Measurements from ENCODE around the gene RPL34.
A peak's percentile ranks its signal among the peaks of the same experiment; 100 is the strongest.

Gene RPL34

DNA sequence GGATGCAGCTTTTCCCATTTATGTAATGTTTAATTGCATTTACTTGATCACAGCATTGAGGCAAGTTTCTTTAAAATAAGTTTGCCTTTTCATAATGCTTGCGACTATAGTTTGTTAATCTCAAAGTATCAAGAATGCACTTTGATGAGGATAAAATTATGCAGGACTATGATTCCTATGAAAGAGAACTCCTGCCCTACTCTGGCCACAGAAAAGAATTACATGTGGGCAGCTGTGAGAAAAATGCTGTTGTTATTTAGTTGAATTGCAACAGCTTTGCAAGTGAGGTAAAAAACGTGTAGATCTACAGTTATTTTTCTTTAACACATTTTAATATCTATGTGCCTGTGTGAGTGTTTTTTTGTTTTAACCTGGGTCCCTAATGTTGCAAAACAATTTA lies 17.5 kb downstream of the RPL34 start:
- Histone ChIP-seq H3K9ac (ENCODE audit: low read depth, low read length) (no peak overlapping the region), H3K4me2 (ENCODE audit: insufficient read depth, low read length) (no peak overlapping the region), H3K36me3 (ENCODE audit: insufficient read depth, low read length) (peaks cover 30% of the 10 kb centered on the region), H3K79me2 (ENCODE audit: insufficient read depth, low read length) (no peaks in the 10 kb centered on the region), H2AFZ (ENCODE audit: low read depth, low read length) (no peak overlapping the region), H3K27ac (ENCODE audit: low read length) (no peak overlapping the region), H3K4me1 (ENCODE audit: insufficient read depth, low read length) (no peaks in the 10 kb centered on the region), H4K20me1 (ENCODE audit: insufficient read depth, low read length) (no peaks in the 10 kb centered on the region), H3K4me3 (ENCODE audit: low read depth in 1 of 2, low read length in 2 of 2) (no peak overlapping the region), H3K27me3 (ENCODE audit: insufficient read depth, low read length, poor library complexity) (no peaks in the 10 kb centered on the region), H3K9me3 (ENCODE audit: insufficient read depth, low read length, severe bottlenecking) (no peaks in the 10 kb centered on the region)
- TF ChIP-seq EZH2 (IDR thresholded peaks at IDR 0.05; ENCODE audit: borderline replicate concordance, low read depth, low read length, severe bottlenecking) (no peak), CTCF (IDR thresholded peaks at IDR 0.05; ENCODE audit: borderline replicate concordance, extremely low read depth, low read length, poor library complexity, severe bottlenecking) (peak; percentile 62)
- ATAC-seq (ENCODE audit: insufficient read depth, low read depth) (peak; percentile 53; the same call in 1 of the 3 replicates), DNase-seq (no peak)

DNA sequence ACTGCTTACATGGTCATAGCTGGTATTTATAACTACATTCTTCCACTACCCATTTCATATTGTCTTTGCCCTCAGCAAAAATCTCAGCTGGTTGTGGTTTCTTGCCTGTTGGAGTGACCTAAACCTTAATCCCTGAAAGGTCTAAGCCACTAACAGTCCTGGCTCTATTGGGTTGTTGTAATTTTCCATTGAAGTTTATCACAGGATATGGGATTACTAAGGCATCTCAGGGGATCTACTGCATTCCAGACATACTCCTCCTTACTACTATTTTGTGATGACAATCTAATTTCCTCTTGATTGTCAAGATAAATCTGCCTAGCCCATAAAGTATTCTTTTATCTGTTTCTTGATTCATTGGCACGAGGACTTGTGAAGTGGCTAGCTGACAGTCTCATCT lies 23.9 kb downstream of the RPL34 start:
- no peaks in the 10 kb centered on the region for H3K79me2 ChIP-seq (ENCODE audit: insufficient read depth, low read length)
- DNase-seq (no peak), ATAC-seq (ENCODE audit: insufficient read depth, low read depth) (no peak)
- H3K9ac ChIP-seq (ENCODE audit: low read depth, low read length) = no peak overlapping the region
- no peak overlapping the region for H3K27ac ChIP-seq (ENCODE audit: low read length)
- peaks cover 15% of the 10 kb centered on the region for H3K4me1 ChIP-seq (ENCODE audit: insufficient read depth, low read length)
- H3K9me3 ChIP-seq (ENCODE audit: insufficient read depth, low read length, severe bottlenecking) = no peaks in the 10 kb centered on the region
- no peaks in the 10 kb centered on the region for H3K36me3 ChIP-seq (ENCODE audit: insufficient read depth, low read length)
- no peak overlapping the region for H3K4me3 ChIP-seq (ENCODE audit: low read depth in 1 of 2, low read length in 2 of 2)
- TF ChIP-seq EZH2 (IDR thresholded peaks at IDR 0.05; ENCODE audit: borderline replicate concordance, low read depth, low read length, severe bottlenecking) (no peak), CTCF (IDR thresholded peaks at IDR 0.05; ENCODE audit: borderline replicate concordance, extremely low read depth, low read length, poor library complexity, severe bottlenecking) (no peak)
- H3K4me2 ChIP-seq (ENCODE audit: insufficient read depth, low read length) = no peak overlapping the region
- H4K20me1 ChIP-seq (ENCODE audit: insufficient read depth, low read length) = no peaks in the 10 kb centered on the region
- H3K27me3 ChIP-seq (ENCODE audit: insufficient read depth, low read length, poor library complexity) = no peaks in the 10 kb centered on the region
- H2AFZ ChIP-seq (ENCODE audit: low read depth, low read length) = no peak overlapping the region

DNA sequence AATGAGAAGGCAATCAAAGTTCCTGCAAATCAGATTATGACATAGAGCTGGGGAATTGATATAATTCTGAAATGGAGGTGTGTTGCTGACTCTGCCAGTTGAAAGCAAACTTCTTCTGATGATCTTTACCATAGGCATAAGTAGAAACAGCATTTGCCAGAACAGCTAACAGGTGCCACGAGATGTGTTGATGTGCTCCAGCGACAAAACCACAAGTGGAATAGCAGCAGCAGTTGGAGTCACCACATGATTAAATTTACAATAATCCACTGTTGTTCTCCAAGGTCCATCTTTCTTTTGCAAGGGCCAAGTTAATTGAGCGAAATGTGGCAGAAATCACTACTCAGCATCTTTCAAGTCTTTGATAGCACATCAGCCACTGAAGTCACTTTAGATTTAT lies 26.3 kb downstream of the RPL34 start:
- peak; percentile 27; the same call in 1 of the 3 replicates for ATAC-seq (ENCODE audit: insufficient read depth, low read depth)
- Histone ChIP-seq H3K4me2 (ENCODE audit: insufficient read depth, low read length) (no peak overlapping the region), H3K36me3 (ENCODE audit: insufficient read depth, low read length) (no peaks in the 10 kb centered on the region), H3K9me3 (ENCODE audit: insufficient read depth, low read length, severe bottlenecking) (no peaks in the 10 kb centered on the region), H3K27ac (ENCODE audit: low read length) (no peak overlapping the region), H3K4me1 (ENCODE audit: insufficient read depth, low read length) (peaks cover 28% of the 10 kb centered on the region), H3K79me2 (ENCODE audit: insufficient read depth, low read length) (peaks cover 13% of the 10 kb centered on the region), H4K20me1 (ENCODE audit: insufficient read depth, low read length) (no peaks in the 10 kb centered on the region), H2AFZ (ENCODE audit: low read depth, low read length) (no peak overlapping the region), H3K4me3 (ENCODE audit: low read depth in 1 of 2, low read length in 2 of 2) (no peak overlapping the region), H3K27me3 (ENCODE audit: insufficient read depth, low read length, poor library complexity) (no peaks in the 10 kb centered on the region), H3K9ac (ENCODE audit: low read depth, low read length) (no peak overlapping the region)
- TF ChIP-seq EZH2 (IDR thresholded peaks at IDR 0.05; ENCODE audit: borderline replicate concordance, low read depth, low read length, severe bottlenecking) = no peak
- no peak for TF ChIP-seq CTCF (IDR thresholded peaks at IDR 0.05; ENCODE audit: borderline replicate concordance, extremely low read depth, low read length, poor library complexity, severe bottlenecking)
- peak; percentile 36 for DNase-seq

GRCh38 chr4:108649863-108650211 lies 29.5 kb downstream of the RPL34 start:
- DNase-seq (no peak), ATAC-seq (ENCODE audit: insufficient read depth, low read depth) (no peak)
- Histone ChIP-seq H3K9me3 (ENCODE audit: insufficient read depth, low read length, severe bottlenecking) (no peaks in the 10 kb centered on the region), H4K20me1 (ENCODE audit: insufficient read depth, low read length) (peaks cover 3% of the 10 kb centered on the region; the same call in 1 of the 2 replicates), H3K4me3 (ENCODE audit: low read depth in 1 of 2, low read length in 2 of 2) (peak overlapping the region; percentile 63 to 71; a peak in 3 of 4 replicates), H3K27ac (ENCODE audit: low read length) (peak overlapping the region; percentile 74), H3K27me3 (ENCODE audit: insufficient read depth, low read length, poor library complexity) (no peaks in the 10 kb centered on the region), H3K4me1 (ENCODE audit: insufficient read depth, low read length) (peaks cover 45% of the 10 kb centered on the region), H3K9ac (ENCODE audit: low read depth, low read length) (peak overlapping the region; percentile 67), H3K79me2 (ENCODE audit: insufficient read depth, low read length) (peaks cover 45% of the 10 kb centered on the region), H3K36me3 (ENCODE audit: insufficient read depth, low read length) (0 out of 2 replicates have a peak, but pooled peaks cover 3% of the 10 kb centered on the region), H2AFZ (ENCODE audit: low read depth, low read length) (peak overlapping the region; percentile 85), H3K4me2 (ENCODE audit: insufficient read depth, low read length) (peak overlapping the region; percentile 83)
- TF ChIP-seq EZH2 (IDR thresholded peaks at IDR 0.05; ENCODE audit: borderline replicate concordance, low read depth, low read length, severe bottlenecking) (no peak), CTCF (IDR thresholded peaks at IDR 0.05; ENCODE audit: borderline replicate concordance, extremely low read depth, low read length, poor library complexity, severe bottlenecking) (no peak)
